Measurements from ENCODE around the gene BRF1.

- TF ChIP-seq CTCF (IDR thresholded peaks at IDR 0.05), result no peak
- TF ChIP-seq POLR2A (IDR thresholded peaks at IDR 0.05), result no peak
Observed at GRCh38 chr14:105241641-105242040, 59.2 kb downstream of the BRF1 start.

Measured in right lobe of liver (tissue), 4 donors.